AG09309 (cell line): ENCODE measurements around the gene CCDC78.

ENCODE experiments used
- DNase-seq: peaks from one replicate; pipeline ENCODE4 v3.0.0-alpha.2; 2010; ENCODE audit warnings: low read depth
- H3K4me3 ChIP-seq: 2 replicates; pipeline ENCODE4 v1.5.1; 2011; ENCODE audit warnings: mild to moderate bottlenecking, low read depth, low read length, moderate library complexity; ENCODE audit not compliant: control insufficient read depth
- TF ChIP-seq, protein P1 (sequence below): IDR thresholded peaks from 2 replicates; pipeline ENCODE4 v1.5.1; 2011; ENCODE audit warnings: mild to moderate bottlenecking, low read depth, low read length, inconsistent platforms; ENCODE audit not compliant: insufficient read depth, control insufficient read depth; ENCODE audit errors: missing control alignments

Gene CCDC78

DNA sequence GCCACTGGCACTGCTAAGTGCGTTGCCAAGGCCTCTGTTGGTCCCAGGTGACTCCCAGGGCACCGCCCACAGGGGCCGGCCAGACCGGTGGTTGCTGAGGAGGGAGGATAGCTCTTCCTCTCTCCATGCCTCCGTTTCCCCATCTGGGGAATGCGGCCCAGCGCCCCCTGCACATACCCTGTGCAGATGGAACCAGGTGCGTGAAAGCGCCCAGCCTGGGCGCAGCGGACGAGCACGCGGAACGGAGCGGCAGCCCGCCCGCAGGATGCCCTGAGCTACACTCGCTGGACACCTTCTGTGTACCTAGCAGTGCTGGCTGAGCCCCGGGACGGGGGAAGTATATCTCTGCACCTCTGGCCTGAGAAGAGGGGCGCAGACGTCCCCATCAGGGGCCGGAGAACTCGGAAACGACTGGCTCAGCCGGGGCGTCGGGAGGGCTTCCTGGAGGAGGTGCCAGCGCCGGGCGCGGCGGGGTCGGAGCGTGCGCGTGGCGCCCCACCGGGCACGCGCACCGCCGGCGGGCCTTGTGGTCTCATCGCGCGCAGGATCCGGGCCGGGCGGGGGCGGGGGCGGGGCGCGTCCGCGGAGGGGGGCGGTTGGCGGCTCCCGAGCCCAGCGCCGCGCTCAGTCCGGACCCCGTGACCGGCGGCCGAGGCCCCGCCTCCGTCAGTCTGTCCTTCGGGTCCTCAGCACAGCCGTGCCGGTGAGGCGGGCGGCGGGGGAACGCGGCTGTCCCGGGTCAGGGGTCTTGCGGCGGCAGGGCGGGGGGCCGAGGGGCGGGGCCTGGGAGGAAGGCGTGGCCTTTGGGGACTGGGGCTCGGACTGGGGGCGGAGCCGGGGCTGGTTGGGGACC is at the start of gene CCDC78, which contains the start of gene HAGHL:
CCDC78 (minus strand) TSS at position 6 of the 853 bp plus-strand sequence. CDS start 76 bp downstream, outside the sequence.
HAGHL (plus strand) TSS at position 669 of the 853 bp plus-strand sequence. CDS start 404 bp downstream, outside the sequence.
- H3K4me3 ChIP-seq: peak within 1 kb of the TSS; percentile 57
- TF ChIP-seq, protein P1, sequence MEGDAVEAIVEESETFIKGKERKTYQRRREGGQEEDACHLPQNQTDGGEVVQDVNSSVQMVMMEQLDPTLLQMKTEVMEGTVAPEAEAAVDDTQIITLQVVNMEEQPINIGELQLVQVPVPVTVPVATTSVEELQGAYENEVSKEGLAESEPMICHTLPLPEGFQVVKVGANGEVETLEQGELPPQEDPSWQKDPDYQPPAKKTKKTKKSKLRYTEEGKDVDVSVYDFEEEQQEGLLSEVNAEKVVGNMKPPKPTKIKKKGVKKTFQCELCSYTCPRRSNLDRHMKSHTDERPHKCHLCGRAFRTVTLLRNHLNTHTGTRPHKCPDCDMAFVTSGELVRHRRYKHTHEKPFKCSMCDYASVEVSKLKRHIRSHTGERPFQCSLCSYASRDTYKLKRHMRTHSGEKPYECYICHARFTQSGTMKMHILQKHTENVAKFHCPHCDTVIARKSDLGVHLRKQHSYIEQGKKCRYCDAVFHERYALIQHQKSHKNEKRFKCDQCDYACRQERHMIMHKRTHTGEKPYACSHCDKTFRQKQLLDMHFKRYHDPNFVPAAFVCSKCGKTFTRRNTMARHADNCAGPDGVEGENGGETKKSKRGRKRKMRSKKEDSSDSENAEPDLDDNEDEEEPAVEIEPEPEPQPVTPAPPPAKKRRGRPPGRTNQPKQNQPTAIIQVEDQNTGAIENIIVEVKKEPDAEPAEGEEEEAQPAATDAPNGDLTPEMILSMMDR: no peak
- DNase-seq: no peak

DNA sequence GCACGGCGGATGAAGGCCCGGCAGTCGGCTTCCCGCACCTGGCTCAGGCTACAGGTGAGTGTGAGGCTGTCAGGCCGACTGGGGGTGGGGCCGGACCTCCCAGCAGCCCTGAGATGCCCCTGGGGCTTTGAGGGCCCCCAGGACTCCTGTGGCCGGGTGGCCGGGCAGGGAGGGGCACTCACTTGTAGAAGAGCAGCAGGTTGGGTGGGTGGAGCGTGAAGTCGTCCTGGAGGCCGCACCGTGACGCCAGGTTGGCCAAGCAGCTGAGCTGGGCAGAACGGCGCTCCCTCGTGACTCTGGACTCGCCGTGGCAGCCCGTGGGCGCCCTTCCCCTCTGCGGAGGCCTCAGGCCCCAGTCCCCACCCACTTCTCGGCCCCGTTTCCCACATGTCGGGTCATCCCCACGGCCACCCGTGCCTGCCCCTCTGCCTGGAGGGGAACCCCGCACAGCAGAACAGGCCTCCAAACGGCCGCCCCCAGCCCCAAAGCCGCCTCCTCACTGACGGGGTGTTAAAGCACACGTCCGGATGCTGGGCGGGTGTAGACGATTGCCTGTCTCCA is 49.1 kb upstream of the CCDC78 start:
- no peak overlapping the region for H3K4me3 ChIP-seq
- TF ChIP-seq, protein P1: no peak
- DNase-seq: no peak

DNA sequence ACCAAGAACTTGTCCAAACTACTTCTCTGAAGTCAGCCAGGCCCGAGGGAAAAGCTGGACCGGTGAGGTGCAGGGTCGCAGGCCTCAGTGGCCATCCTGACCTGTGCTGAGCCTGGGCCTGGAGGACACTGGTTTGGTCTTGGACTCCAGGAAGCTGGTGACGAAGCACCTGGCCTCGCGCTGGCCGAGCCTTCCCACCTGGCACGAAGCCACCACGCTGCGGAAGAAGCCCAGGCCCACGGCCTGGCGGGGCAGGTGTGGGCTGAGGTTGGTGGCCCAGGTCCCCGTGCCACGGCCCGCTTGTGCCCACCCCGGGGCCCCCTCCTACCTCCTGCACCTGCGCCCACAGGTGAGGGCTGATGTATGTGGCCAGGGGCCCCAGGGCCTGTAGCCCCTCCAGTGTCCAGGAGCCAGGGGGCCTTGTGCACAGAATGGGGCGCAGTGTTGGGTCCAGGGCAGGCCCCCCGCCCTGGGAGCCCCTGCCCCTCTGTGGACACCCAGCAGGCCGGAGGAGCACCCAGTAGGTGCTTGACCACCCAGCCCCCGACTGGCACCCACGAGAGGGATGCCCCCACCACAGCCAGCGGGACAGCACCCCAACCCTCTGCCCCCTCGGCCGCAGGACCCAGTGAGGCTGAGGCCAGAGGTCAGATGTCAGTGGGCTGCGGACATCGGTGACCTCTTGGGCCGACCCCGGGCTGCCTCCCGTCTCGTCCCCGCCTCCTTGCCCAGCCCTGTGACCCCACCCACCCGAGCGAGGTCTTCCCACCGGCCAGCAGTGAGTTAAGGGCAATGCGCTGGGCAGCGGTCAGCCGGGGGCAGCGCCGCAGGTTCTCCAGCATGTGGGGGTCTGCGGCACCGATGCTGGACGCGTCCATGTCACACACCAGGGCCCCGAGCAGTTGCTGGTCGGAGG is 48.1 kb upstream of the CCDC78 start:
- H3K4me3 ChIP-seq: no peak overlapping the region
- DNase-seq: no peak
- TF ChIP-seq, protein P1: no peak

DNA sequence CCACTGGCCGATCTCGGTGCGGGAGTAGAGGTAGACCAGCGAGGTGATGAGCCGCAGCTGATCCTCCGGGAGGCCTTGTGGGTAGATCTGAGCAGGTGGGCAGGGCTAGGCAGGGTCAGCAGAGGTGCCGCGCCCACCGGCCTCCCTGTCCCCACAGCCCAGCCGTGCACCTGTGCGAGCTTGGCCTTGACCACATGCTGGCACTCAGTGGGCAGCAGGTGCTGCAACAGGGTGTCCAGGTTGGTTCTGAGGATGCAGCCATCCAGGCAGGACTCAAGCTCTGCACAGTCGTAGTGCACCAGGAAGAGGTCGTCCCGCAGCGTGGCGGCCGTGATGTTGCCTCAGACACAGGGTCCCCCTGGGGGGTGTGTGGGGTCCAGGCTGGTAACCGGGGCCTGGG is 46.7 kb upstream of the CCDC78 start:
- no peak overlapping the region for H3K4me3 ChIP-seq
- TF ChIP-seq, protein P1: no peak
- no peak for DNase-seq

DNA sequence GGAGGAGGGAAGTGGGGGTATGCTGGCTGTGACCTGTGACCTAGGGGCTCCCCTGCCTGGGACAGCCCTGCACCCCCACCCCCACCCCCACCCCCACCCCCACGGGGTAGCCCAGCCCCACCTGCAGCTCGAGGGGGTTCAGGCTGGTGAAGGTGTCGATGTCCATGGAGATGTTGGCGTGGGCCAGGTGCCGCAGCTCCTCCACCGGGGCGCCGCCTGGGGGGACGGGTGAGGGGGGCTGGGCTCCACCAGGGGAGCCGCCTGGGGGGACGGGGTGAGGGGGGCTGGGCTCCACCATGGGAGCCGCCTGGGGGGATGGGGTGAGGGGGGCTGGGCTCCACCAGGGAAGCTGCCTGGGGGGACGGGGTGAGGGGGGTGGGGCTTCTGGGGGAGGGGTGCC is 44.2 kb upstream of the CCDC78 start:
- no peak for DNase-seq
- no peak overlapping the region for H3K4me3 ChIP-seq
- TF ChIP-seq, protein P1: no peak

DNA sequence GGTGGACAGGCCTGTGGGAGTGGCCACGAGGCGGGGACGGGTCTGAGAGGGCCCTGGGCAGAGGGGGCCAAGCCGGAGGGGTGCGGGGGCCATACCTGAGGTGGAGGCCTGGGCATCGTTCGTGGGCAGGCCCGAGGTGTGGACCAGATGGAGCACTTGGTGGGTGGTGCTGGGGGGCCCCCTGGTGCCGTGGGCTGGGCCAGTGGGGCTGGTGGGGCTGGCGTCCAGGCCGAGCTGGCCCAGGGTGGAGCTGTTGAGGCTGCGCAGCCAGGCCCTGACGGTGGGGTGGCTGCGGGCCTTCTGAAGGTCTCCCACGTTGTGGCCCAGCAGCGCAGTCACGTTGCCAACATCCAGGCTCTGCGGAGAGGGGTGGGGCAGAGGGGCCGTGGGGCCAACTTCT is 43.7 kb upstream of the CCDC78 start:
- DNase-seq: no peak
- TF ChIP-seq, protein P1: no peak
- H3K4me3 ChIP-seq: no peak overlapping the region
